ENCODE data around the gene SLITRK3. TPM values are rescaled to one million over a fixed set of nuclear protein-coding genes. Genes with fewer than 3 reads are reported as not detected.

The SLITRK3 gene
- total and polyA plus RNA-seq, 2 of the 13 experiments (the other 11 are each of a cell fraction or from before 2014, with no cell fraction given), result not detected

DNA sequence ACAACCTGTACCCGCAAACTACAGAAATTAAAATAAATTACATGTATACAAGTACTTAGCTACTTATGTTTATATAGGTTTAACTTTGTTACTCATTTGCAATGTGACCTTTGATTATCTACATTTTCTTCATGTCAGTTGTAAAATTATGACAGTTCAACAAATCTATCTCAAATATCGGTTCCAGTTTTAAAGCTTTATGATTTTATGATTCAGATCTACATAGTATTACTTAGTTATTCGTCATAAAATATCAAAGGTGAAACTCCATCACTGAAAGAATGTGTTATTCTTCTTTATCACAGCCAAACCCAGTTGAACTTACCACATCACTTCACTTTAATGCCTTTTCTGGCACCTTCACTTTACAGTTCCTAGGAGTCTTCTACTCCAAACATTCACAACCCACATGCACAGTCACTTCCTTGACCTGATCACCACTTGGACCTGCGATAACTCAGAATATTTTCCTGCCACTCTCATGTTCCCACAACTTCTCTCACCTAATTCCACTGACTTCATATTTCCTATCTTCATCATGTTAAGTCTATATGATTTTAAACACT is 47.2 kb downstream of the SLITRK3 start:
- 34% methylated on average over 4 of the region's 4 CpGs for WGBS (ENCODE audit: low lambda C conversion rate)
- Histone ChIP-seq H2AFZ (ENCODE audit: low read length) (no peak overlapping the region), H4K20me1 (ENCODE audit: insufficient read depth, low read length) (no peaks in the 10 kb centered on the region), H3K79me2 (ENCODE audit: insufficient read depth, low read length) (no peaks in the 10 kb centered on the region), H3K9me3 (ENCODE audit: low read length) (no peaks in the 10 kb centered on the region), H3K27ac (ENCODE audit: extremely low read length, insufficient read depth, low read length) (no peak overlapping the region), H3K36me3 (replicated peaks in 1 of 2; ENCODE audit: control insufficient read depth in 1 of 2, insufficient read depth in 2 of 2, low read length in 2 of 2) (no peaks in the 10 kb centered on the region), H3K27me3 (ENCODE audit: control insufficient read depth in 1 of 2, insufficient read depth in 2 of 2, low read length in 2 of 2) (no peaks in the 10 kb centered on the region), H3K4me1 (ENCODE audit: insufficient read depth, low read length) (no peaks in the 10 kb centered on the region), H3K4me3 (replicated peaks in 1 of 3; ENCODE audit: insufficient read depth in 1 of 3, low read depth in 2 of 3, low read length in 3 of 3) (no peak overlapping the region), H3K9ac (ENCODE audit: insufficient read depth, low read depth, low read length) (no peak overlapping the region), H3K4me2 (ENCODE audit: low read depth, low read length) (no peak overlapping the region)
- ChIA-PET POLR2A (no interaction called here), CTCF (ENCODE audit: low intra/inter-chr PET ratio, low total read pairs) (no interaction called here)
- TF ChIP-seq, protein P1, sequence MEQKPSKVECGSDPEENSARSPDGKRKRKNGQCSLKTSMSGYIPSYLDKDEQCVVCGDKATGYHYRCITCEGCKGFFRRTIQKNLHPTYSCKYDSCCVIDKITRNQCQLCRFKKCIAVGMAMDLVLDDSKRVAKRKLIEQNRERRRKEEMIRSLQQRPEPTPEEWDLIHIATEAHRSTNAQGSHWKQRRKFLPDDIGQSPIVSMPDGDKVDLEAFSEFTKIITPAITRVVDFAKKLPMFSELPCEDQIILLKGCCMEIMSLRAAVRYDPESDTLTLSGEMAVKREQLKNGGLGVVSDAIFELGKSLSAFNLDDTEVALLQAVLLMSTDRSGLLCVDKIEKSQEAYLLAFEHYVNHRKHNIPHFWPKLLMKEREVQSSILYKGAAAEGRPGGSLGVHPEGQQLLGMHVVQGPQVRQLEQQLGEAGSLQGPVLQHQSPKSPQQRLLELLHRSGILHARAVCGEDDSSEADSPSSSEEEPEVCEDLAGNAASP (CRISPR knock-in tag; IDR thresholded peaks at IDR 0.05; ENCODE audit: borderline replicate concordance), result no peak
- no peak for TF ChIP-seq ZNF788 (CRISPR knock-in tag; IDR thresholded peaks at IDR 0.05; ENCODE audit: borderline replicate concordance)
- TF ChIP-seq ZBTB40 (IDR thresholded peaks at IDR 0.05), result no peak
- no peak for TF ChIP-seq ZBTB40 (CRISPR knock-in tag; IDR thresholded peaks at IDR 0.05)
- TF ChIP-seq STAT5B (CRISPR knock-in tag; IDR thresholded peaks at IDR 0.05), result no peak
- TF ChIP-seq, protein P2, sequence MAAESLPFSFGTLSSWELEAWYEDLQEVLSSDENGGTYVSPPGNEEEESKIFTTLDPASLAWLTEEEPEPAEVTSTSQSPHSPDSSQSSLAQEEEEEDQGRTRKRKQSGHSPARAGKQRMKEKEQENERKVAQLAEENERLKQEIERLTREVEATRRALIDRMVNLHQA (CRISPR knock-in tag; IDR thresholded peaks at IDR 0.05), result no peak
- TF ChIP-seq YY1 (IDR thresholded peaks at IDR 0.05; ENCODE audit: insufficient read depth, insufficient replicate concordance, low read depth, low read length), result no peak
- TF ChIP-seq ZNF326 (CRISPR knock-in tag; IDR thresholded peaks at IDR 0.05; ENCODE audit: borderline replicate concordance), result no peak
- no peak for TF ChIP-seq ZNF776 (CRISPR knock-in tag; IDR thresholded peaks at IDR 0.05)
- TF ChIP-seq, protein P3, sequence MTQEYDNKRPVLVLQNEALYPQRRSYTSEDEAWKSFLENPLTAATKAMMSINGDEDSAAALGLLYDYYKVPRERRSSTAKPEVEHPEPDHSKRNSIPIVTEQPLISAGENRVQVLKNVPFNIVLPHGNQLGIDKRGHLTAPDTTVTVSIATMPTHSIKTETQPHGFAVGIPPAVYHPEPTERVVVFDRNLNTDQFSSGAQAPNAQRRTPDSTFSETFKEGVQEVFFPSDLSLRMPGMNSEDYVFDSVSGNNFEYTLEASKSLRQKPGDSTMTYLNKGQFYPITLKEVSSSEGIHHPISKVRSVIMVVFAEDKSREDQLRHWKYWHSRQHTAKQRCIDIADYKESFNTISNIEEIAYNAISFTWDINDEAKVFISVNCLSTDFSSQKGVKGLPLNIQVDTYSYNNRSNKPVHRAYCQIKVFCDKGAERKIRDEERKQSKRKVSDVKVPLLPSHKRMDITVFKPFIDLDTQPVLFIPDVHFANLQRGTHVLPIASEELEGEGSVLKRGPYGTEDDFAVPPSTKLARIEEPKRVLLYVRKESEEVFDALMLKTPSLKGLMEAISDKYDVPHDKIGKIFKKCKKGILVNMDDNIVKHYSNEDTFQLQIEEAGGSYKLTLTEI (CRISPR knock-in tag; conservative IDR thresholded peaks at IDR 0.05), result no peak
- FAIRE-seq (no peak), ATAC-seq (no peak), DNase-seq (ENCODE audit: low spot score) (no peak)
- BruUV-seq (replicated peaks), result no TSS peak
- in situ Hi-C loops (cut with HindIII; ENCODE audit: extremely low pct_ligation_motif_present, low pct_unique_long_range_greater_than_20kb), result no loop called here
- intact Hi-C loops (cut with micrococcal nuclease; ENCODE audit: unreplicated experiment), result no loop called here

All from HepG2 (cell line).